Heart left ventricle (tissue), 13 donors: ENCODE results near the gene ERFE.

ENCODE experiments used
- CTCF ChIP-seq, 12 donors: fragments of 200-600 bp; sonication (generic) in 4 of 12; IDR thresholded peaks; one replicate each; pipeline versions ENCODE4 v1.5.0 to v1.8.0; 2018 to 2022; ENCODE audit warnings: antibody characterized with exemption in 12 of 12, mild to moderate bottlenecking in 5 of 12
- POLR2A ChIP-seq, 2 donors: fragments of 450-650 bp; IDR thresholded peaks; one replicate each; pipeline ENCODE4 v1.6.1; 2017; ENCODE audit warnings: antibody characterized with exemption in 2 of 2, mild to moderate bottlenecking in 2 of 2, moderate library complexity in 2 of 2
- donor health status: ischemic (EF 13 %, LVEDD 7.1; RV severe dilation, severe dysfunction).
- donor health status: DM: no; HTN: yes; CAD: no.
- donor health status: DM: no; HTN: no; CAD: no.
- donor health status: ischemic (EF 25% LVEDD 6.9; RV normal size, moderate dysfunction).
- donor health status: ischemic (EF 25% LVEDD 5.7; RV mildly dilated, moderate dysfunction).
- donor health status: ischemic (EF 35%, LVEDD 5.7; RV mildly dilated, moderate dysfunction).
- donor health status: nonischemic (EF 11% LVEDD 7.7; RV severe dilation, severe dysfunction).
- donor health status: DM: yes; HTN: yes; CAD: no.
- donor health status: PGD.
- donor health status: ischemic (EF 29% LVEDD 5.4; RV normal size, mild dysfunction).
- donor health status: nonischemic (EF 23%, LVEDD 6.1; RV moderate dilation, normal function).

GRCh38 chr2:238176613-238177012, 17.8 kb downstream of the ERFE start:
- TF ChIP-seq CTCF (IDR thresholded peaks at IDR 0.05) = no peak
- TF ChIP-seq POLR2A (IDR thresholded peaks at IDR 0.05) = no peak
